Adrenal gland (tissue), 5 donors: ENCODE results near the gene LZTFL1.

Source experiments
- CTCF ChIP-seq, 6 experiments: fragments of 450-650 bp in 4 of 6; fragments of 200-600 bp in 2 of 6; sonication (generic) in 1 of 6; IDR thresholded peaks; 1 replicate in 5 of 6; 2 replicates in 1 of 6; pipeline versions ENCODE4 v1.5.1 to v1.8.0; 2016 to 2021; ENCODE audit warnings: antibody characterized with exemption in 6 of 6, mild to moderate bottlenecking in 2 of 6, moderate library complexity in 1 of 6
- POLR2A ChIP-seq, 2 donors: fragments of 450-650 bp; IDR thresholded peaks; one replicate each; pipeline ENCODE4 v1.6.1; 2017; ENCODE audit warnings: antibody characterized with exemption in 2 of 2, mild to moderate bottlenecking in 2 of 2, moderate library complexity in 1 of 2
- donor health status: DM: no; HTN: no; CAD: no.

- TF ChIP-seq CTCF (IDR thresholded peaks at IDR 0.05) (no peak), POLR2A (IDR thresholded peaks at IDR 0.05) (no peak)
These were observed 19.3 kb upstream of the LZTFL1 start for GRCh38 chr3:45861043-45861719.
